NCI-H460 (cell line): ENCODE data around the gene CEP85L. TPM values are rescaled to one million over a fixed set of nuclear protein-coding genes. Genes with fewer than 3 reads are reported as not detected.

Experiments
- DNase-seq: peaks from one replicate; pipeline ENCODE4 v3.0.0-alpha.2; 2016; ENCODE audit warnings: low read depth; ENCODE audit errors: extremely low read depth
- polyA plus RNA-seq: library from polyadenylated mRNA; depleted of rRNA; stranded (reverse); fragments of >200 nt; gene quantifications from 2 replicates; pipeline ENCODE4 v1.2.3, GENCODE V29; 2014; cell fraction: nucleus; rRNA removed
- total RNA-seq: library from RNA; depleted of rRNA; stranded (reverse); fragments of >200 nt; shearing (Covaris generic); gene quantifications from 2 replicates; pipeline ENCODE4 v1.2.3, GENCODE V29; 2014; rRNA removed

Gene CEP85L
- 8.7 and 10.7 TPM in 2 replicates for total RNA-seq
- 4.3 and 6.9 TPM in 2 replicates for polyA plus RNA-seq

DNA sequence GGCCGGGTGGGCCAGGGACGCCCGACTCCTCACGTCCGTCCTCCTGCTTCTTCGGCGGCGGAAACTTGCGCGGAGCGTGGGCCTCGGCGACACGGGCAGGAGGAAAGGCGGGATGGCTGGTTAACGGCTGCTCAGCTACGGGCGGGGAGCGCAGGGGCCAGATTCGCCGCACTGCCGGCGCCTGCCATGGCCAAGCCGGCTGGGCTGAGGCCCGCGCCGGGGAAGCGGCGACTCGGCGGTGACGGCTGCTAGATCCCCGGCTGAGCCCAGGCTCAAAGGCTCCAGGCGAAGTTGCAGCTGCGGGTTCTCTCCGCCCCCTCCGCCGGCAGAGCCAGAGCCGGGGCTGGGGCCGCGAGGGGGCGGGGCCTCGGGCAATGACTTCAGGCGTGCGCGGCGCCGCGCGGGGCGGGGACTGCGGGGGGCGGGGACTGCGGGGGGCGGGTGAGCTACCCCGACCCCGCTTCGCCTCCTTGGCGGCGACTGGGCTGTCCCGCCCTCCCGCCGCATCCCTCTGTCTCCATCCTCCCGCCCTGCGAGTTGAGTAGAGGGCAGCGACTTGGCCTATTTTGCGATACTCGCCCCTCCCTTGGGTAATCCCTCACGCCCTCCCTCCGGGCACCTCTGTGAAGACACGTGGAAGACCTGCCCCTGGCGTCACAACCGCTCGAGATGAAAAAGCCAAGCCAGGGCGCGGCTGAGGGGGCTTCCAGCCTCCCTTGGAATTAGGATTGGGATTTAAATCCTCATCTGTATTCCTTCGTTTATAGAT, at the start of gene CEP85L:
CEP85L (minus strand) TSS at position 310 of the 769 bp plus-strand sequence. CDS start 322 bp downstream, outside the sequence.
- peak; percentile 79 for DNase-seq

GRCh38 chr6:118700531-118700930, 49.1 kb upstream of the CEP85L start:
- DNase-seq, result no peak

DNA sequence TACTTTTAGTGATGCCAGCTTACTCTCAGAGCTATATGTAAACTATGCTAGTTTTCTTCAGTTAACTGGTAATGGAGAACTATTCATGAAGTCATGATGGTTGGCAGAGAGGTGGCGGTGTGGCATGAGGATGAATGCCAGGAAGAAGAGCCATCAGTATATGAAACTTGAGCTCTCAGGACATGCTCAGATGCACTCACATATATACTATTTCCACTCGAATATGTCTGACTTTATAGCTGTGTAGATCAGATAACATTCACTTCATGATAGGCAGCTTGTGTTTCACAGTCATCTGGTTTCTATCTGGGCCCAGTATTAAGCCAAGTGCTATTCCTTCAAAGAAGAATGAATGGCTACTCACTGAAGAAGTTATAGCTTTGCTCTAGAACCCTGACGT, 46.2 kb upstream of the CEP85L start:
- no peak for DNase-seq

GRCh38 chr6:118696271-118696670, 44.9 kb upstream of the CEP85L start:
- DNase-seq, result no peak

GRCh38 chr6:118693562-118693961, 42.2 kb upstream of the CEP85L start:
- DNase-seq, result no peak

GRCh38 chr6:118685823-118686449, 34.5 kb upstream of the CEP85L start:
- no peak for DNase-seq

DNA sequence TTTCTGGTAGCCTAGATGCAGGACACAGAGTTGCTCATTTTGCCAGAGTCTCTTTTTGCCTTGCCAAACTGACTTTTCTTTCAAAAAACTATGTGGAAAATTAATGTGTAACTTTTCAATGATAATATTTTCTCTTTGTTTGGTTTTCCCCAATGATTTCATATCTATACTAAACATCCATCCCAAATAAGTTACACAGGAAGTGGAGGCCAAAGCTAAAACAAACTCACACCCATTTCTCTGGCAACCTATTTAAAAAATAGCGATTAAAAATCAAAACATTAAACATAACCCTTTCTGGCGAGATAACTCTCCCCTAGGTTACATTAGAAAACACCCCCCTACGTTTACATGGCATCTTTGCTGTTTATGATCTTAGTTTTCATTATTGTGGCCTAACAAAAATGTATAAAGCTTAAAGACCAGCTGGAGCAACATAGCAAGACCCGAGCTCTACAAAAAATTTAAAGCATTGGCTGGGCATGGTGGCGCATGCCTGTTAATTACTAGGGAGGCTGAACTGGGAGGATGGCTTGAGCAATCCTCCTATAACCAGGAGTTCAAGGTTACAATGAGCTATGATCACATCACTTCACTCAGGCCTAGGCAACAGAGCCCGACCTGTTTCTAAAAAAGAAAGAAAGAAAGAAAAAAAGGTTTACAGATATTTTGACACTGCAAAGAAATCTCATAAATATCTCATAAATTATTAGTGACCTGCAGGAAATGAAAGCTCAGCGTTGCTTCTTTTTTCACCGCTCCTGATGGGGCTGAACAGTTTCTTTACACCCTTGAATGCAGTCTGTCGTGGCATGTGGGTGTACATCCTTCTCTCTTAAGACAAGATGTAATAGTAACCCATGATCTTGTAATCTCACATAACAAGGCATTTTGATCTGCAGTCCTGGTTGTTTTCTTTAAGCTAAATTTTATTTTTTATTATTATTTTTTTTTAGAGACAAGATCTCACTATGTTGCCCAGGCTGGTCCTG, 32.8 kb upstream of the CEP85L start:
- DNase-seq, result no peak

- peak; percentile 20 for DNase-seq
Observed at GRCh38 chr6:118680452-118681095, 29.2 kb upstream of the CEP85L start.

- peak; percentile 13 for DNase-seq
Observed at GRCh38 chr6:118679327-118679901, 28.0 kb upstream of the CEP85L start.

- no peak for DNase-seq
Observed at GRCh38 chr6:118678866-118679265, 27.5 kb upstream of the CEP85L start.

DNA sequence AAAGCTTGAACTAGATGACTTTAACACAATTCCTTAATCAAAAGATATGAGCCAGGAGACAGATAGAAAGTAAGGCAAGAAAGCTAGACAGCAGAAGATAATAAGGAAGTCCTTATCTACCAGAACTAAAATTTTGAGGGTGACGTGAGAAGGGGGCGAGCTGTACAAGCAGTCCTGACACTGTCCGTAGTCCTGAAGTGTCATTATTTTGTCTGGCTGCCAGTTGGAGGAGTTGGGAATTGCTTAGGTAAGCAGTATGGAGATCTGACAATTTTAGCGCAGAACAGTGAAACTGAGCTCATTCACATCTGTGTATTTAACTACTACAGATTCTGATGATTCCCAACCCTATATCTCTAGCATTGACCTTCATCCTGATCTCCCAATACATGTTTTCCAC, 25.8 kb upstream of the CEP85L start:
- DNase-seq, result no peak

- no peak for DNase-seq
Observed at GRCh38 chr6:118675225-118675624, 23.8 kb upstream of the CEP85L start.

GRCh38 chr6:118674772-118675171, 23.4 kb upstream of the CEP85L start:
- DNase-seq, result no peak

DNA sequence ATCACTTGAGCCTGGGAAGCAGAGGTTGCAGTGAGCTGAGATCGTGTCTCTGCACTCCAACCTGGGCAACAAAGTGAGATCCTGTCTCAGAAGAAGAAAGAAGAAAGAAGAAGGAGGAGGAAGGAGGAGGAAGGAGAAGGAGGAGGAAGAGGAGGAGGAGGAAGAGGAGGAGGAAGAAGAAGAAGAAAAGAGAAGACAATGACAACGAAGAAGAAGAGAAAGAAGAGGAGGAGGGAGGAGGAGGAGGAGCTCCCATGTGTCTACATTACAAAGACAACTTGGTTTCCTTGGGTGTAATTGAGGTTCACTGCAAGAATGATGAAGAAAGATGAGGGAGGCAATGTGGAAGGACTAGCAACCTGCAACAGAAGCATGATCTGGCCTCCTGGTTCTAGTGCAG, 21.3 kb upstream of the CEP85L start:
- DNase-seq, result no peak

GRCh38 chr6:118669561-118669960, 18.2 kb upstream of the CEP85L start:
- no peak for DNase-seq

DNA sequence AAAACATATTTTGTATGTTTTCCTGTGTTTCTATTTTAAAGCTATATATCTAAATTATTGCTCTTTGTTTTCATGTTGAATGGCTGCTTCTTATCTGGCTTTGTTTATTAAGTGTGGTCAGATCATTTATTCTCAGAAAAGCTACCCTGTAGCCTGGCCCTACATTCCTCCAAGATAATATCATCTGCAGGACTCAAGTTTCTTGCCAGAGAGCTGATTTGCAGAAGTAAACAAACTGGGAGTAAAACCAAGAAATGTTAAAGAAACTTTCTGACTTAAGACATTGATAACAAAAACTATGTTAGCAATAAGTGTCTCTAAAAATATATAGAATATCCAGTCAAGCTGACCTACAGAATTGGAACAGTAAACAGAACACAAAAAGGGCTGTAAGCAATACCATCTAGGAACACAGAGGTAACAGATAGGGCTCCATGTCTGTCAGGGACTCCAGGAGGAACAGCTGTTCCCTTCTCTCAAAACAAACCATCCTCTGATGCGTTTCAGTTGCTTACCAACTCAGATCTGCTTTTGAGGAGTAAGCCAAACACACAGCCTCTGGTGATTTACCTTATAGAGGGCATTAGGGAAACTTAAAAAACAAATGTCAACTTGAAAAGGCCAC, 17.5 kb upstream of the CEP85L start:
- DNase-seq, result no peak

DNA sequence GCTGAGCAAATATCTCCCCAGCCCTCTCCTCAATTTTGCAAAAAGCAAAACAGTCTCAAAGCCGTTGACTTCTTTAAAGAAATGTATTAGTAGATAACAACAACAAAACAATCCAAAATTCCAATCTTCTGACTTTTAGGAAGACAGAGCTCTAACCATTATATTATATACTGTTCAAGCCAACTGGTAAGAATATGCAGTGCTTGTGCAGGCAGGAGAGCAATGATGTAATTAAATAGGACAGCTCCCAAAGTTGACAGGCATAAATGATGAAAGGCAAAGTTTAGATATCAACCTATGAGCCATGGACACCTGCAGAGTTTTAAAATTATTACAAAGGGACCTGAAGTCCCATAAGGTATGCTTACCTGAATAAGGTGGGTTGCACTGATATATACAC, 16.6 kb upstream of the CEP85L start:
- DNase-seq, result no peak

DNA sequence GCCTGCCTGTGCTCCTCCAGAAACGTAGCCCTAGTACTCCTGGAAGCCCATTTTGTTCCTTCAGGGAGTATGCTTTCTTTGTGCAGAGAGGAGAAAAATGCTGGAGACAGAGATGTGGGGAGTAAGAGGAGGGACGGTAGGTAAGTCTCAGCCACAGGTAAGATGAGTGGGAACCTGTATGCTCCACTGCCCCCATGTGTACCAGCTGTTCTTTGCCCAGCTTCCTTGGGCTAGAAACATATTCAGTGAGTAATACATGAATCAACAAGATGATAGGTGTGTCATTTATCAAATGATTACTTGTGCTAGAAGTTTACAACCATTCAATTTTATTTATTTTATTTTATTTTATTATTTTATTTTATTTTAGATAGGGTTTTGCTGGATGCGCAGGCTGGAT, 13.6 kb upstream of the CEP85L start:
- no peak for DNase-seq
